Activated CD4-positive, alpha-beta T cell treated with anti-CD3 and anti-CD28 coated beads, Interleukin-10, Interleukin-2, amounts not matched to agents 100 ng/mL and 50 ng/mL, durations not matched to agents 16 hours and 8 hours (primary cell): ENCODE measurements around the gene NBPF10.
"Not testable (repeated sequence)": the region's sequence is repeated elsewhere in the genome, so short reads cannot be mapped to it uniquely, and the experiment has no call there.

Source experiments
- DNase-seq: peaks from one replicate; pipeline ENCODE4 v3.0.0-alpha.2; 2020

Gene NBPF10, protein sequence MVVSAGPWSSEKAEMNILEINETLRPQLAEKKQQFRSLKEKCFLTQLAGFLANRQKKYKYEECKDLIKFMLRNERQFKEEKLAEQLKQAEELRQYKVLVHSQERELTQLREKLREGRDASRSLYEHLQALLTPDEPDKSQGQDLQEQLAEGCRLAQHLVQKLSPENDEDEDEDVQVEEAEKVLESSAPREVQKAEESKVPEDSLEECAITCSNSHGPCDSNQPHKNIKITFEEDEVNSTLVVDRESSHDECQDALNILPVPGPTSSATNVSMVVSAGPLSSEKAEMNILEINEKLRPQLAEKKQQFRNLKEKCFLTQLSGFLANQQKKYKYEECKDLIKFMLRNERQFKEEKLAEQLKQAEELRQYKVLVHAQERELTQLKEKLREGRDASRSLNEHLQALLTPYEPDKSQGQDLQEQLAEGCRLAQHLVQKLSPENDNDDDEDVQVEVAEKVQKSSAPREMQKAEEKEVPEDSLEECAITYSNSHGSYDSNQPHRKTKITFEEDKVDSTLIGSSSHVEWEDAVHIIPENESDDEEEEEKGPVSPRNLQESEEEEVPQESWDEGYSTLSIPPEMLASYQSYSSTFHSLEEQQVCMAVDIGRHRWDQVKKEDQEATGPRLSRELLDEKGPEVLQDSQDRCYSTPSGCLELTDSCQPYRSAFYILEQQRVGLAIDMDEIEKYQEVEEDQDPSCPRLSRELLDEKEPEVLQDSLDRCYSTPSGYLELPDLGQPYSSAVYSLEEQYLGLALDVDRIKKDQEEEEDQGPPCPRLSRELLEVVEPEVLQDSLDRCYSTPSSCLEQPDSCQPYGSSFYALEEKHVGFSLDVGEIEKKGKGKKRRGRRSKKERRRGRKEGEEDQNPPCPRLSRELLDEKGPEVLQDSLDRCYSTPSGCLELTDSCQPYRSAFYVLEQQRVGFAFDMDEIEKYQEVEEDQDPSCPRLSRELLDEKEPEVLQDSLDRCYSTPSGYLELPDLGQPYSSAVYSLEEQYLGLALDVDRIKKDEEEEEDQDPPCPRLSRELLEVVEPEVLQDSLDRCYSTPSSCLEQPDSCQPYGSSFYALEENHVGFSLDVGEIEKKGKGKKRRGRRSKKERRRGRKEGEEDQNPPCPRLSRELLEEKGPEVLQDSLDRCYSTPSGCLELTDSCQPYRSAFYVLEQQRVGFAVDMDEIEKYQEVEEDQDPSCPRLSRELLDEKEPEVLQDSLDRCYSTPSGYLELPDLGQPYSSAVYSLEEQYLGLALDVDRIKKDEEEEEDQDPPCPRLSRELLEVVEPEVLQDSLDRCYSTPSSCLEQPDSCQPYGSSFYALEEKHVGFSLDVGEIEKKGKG (N-terminal part only)

DNA sequence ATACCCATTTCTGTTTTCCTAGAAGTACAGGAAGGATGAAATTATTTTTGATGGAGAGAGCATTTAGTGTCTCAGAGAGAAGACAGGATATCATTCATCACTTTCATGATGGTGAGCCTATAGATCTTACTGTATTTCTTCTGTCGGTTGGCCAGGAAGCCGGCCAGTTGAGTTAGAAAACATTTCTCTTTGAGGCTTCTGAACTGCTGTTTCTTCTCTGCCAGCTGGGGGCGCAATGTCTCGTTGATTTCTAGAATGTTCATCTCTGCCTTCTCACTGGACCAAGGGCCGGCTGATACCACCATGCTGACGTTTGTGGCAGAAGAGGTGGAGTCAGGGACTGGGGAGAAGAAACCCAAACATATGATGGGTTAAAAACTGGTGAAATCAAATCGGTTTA, at the start of gene NBPF10:
TSS of gene NBPF10 (minus strand) at position 340 of the 400 bp plus-strand sequence. CDS start at position 305, 35 bp downstream.
- not testable (repeated sequence) for DNase-seq

DNA sequence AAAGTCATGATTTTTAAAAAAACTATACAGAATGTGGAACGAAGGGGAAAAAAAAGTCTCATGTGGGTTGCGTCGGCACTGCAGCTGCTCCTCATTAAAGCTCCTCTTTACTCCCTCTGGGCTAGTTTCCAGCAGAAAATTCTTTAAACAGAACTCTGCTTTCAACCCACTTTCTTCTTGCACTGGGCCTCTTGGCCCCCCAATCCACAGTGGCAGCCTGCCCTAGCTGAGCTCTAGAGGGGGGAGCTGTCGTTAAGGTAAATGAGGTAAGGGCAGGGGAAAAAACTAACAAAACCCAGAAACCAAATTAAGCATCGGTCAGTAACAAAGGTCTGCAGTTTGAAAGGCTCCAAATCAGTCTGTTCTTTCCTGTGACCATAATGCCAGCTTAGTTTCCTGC, 29.9 kb upstream of the NBPF10 start:
- not testable (repeated sequence) for DNase-seq

DNA sequence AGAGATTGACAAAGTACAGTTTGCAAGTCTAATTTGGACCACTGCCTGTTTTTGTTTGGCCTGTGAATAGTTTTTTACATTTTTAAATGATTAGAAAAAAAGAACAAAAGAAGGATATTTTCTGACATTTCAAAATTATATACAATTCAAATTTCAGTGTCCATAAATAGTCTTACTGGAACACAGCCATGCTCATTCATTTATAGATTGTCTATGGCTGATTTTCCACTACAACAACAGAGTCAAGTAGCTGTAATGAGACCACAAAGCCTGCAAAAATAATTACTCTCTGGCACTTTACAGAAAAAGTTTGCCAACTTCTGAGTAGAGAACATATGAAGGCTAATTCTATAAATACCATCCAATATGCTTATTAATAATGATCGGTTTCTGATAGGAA, 23.1 kb upstream of the NBPF10 start:
- DNase-seq = not testable (repeated sequence)

DNA sequence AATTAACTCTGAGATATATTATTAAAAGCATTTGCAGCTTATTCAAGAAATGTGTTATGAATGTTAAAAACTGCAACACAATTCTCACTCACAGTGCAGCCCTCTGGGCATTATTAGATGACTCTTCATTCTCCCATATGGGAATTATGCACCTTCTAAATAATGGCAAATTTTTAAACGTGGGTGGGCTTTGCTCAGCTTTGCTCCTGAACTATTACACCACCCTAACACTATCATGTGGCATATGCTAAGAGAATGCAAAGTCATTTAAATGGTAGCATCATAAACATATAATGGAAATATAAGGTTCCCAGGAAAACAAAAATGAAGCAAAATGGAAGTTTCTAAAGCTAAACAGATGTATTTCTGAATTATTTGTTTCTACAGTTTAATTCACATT, 22.7 kb upstream of the NBPF10 start:
- not testable (repeated sequence) for DNase-seq
